ENCODE measurements around the gene MAPK12.
A peak's percentile ranks its signal among the peaks of the same experiment; 100 is the strongest.

The MAPK12 gene

GRCh38 chr22:50261615-50262459 is at the start of gene MAPK12:
TSS of gene MAPK12 (minus strand) at chr22:50261683. CDS start at chr22:50261509, 174 bp downstream.
- DNase-seq (ENCODE audit: low read depth, low spot score), result no peak

- DNase-seq (ENCODE audit: low read depth, low spot score), result no peak
Observed at GRCh38 chr22:50310949-50311444, 49.5 kb upstream of the MAPK12 start.

- no peak for DNase-seq (ENCODE audit: low read depth, low spot score)
Observed at GRCh38 chr22:50310031-50310722, 48.7 kb upstream of the MAPK12 start.

- no peak for DNase-seq (ENCODE audit: low read depth, low spot score)
Observed at GRCh38 chr22:50309601-50309991, 48.1 kb upstream of the MAPK12 start.

GRCh38 chr22:50308986-50309600 is 47.6 kb upstream of the MAPK12 start:
- no peak for DNase-seq (ENCODE audit: low read depth, low spot score)

GRCh38 chr22:50308597-50308935 is 47.1 kb upstream of the MAPK12 start:
- no peak for DNase-seq (ENCODE audit: low read depth, low spot score)

- no peak for DNase-seq (ENCODE audit: low read depth, low spot score)
Observed at GRCh38 chr22:50307890-50308596, 46.6 kb upstream of the MAPK12 start.

- DNase-seq (ENCODE audit: low read depth, low spot score), result no peak
Observed at GRCh38 chr22:50306753-50307749, 45.6 kb upstream of the MAPK12 start, which contains the start of gene PLXNB2. TSS of gene PLXNB2 (minus strand) at chr22:50307646. CDS start at chr22:50290584, 17,062 bp downstream.

GRCh38 chr22:50305923-50306566 is 44.6 kb upstream of the MAPK12 start:
- DNase-seq (ENCODE audit: low read depth, low spot score), result peak; percentile 73

- no peak for DNase-seq (ENCODE audit: low read depth, low spot score)
Observed at GRCh38 chr22:50305393-50305922, 44.0 kb upstream of the MAPK12 start.

GRCh38 chr22:50304528-50305392 is 43.3 kb upstream of the MAPK12 start:
- no peak for DNase-seq (ENCODE audit: low read depth, low spot score)

- no peak for DNase-seq (ENCODE audit: low read depth, low spot score)
Observed at GRCh38 chr22:50303848-50304527, 42.5 kb upstream of the MAPK12 start.

GRCh38 chr22:50303515-50303847 is 42.0 kb upstream of the MAPK12 start:
- DNase-seq (ENCODE audit: low read depth, low spot score), result no peak

GRCh38 chr22:50302564-50302963 is 41.1 kb upstream of the MAPK12 start:
- no peak for DNase-seq (ENCODE audit: low read depth, low spot score)

- DNase-seq (ENCODE audit: low read depth, low spot score), result no peak
Observed at GRCh38 chr22:50302041-50302541, 40.6 kb upstream of the MAPK12 start.

GRCh38 chr22:50301581-50301991 is 40.1 kb upstream of the MAPK12 start:
- no peak for DNase-seq (ENCODE audit: low read depth, low spot score)

GRCh38 chr22:50300620-50301257 is 39.3 kb upstream of the MAPK12 start:
- no peak for DNase-seq (ENCODE audit: low read depth, low spot score)
